GM23248 (cell line): Measurements from ENCODE around the gene TBC1D8.

Experiments
- EZH2 ChIP-seq: fragments of 200-600 bp; sonication (generic); IDR thresholded peaks from 2 replicates; pipeline ENCODE4 v1.6.1; 2018; ENCODE audit warnings: antibody characterized with exemption, mild to moderate bottlenecking; ENCODE audit not compliant: insufficient read depth, poor library complexity, severe bottlenecking
- EZH2phosphoT487 ChIP-seq: fragments of 200-600 bp; sonication (generic); IDR thresholded peaks from 2 replicates; pipeline ENCODE4 v1.6.1; 2018; ENCODE audit warnings: antibody characterized with exemption, moderate library complexity, mild to moderate bottlenecking, low read depth; ENCODE audit not compliant: insufficient read depth

GRCh38 chr2:100977511-100977910, 173.7 kb downstream of the TBC1D8 start:
- TF ChIP-seq EZH2: no peak
- no peak for TF ChIP-seq EZH2phosphoT487
